Activated CD8-positive, alpha-beta memory T cell treated with anti-CD3 and anti-CD28 coated beads, Interleukin-2, amount 50 U/mL, for 48 hours (primary cell): ENCODE results near the gene TAC4.
"Not testable (repeated sequence)": the region's sequence is repeated elsewhere in the genome, so short reads cannot be mapped to it uniquely, and the experiment has no call there.

Experiments
- DNase-seq: peaks from one replicate; pipeline ENCODE4 v3.0.0-alpha.2; 2020

TAC4 gene

GRCh38 chr17:49842371-49842770, 5.5 kb downstream of the TAC4 start:
- DNase-seq, result no peak

- no peak for DNase-seq
Measured at GRCh38 chr17:49841548-49841947, 6.3 kb downstream of the TAC4 start.

DNA sequence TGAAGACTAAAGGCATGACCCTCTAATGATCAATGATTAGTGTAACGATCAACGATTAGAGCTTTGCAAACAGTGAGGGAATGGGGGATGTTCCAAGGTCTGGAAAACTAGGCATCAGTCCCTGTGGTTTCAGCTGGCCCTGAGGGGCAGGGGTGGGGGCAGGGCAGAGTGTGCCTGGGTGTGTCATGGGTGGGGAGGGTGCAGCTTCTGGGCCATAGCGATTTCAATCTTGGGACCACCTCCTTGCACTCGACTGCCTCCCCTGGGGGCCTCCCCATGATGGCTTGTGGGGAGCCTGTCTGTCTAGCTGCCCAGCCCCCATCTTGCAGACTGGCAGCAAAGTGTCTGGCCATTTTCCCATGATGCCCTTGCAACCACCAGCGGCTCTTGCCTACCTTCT, 8.4 kb downstream of the TAC4 start:
- DNase-seq, result no peak

GRCh38 chr17:49836111-49837030, 11.5 kb downstream of the TAC4 start:
- no peak for DNase-seq

DNA sequence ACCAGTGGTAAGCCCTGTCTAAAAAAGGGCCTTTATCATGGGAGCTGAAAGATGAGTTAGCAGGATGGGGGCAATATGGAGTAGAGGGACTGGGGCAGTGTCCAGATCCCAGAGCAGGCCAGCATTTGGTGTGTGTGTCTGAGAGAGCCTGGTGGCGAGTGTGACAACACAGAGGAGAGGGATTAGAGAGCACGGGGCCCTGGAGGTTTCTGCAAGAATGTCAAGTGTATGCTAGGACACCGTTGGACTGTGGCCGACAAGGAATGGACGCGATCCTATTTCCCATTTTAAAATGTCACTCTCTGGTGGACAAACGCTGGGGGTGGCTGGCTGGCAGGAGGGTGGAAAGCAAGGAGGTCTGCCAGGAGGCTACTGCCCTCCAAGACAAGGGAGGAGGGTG, 12.4 kb downstream of the TAC4 start:
- no peak for DNase-seq

- no peak for DNase-seq
Measured at GRCh38 chr17:49834118-49834743, 13.6 kb downstream of the TAC4 start.

DNA sequence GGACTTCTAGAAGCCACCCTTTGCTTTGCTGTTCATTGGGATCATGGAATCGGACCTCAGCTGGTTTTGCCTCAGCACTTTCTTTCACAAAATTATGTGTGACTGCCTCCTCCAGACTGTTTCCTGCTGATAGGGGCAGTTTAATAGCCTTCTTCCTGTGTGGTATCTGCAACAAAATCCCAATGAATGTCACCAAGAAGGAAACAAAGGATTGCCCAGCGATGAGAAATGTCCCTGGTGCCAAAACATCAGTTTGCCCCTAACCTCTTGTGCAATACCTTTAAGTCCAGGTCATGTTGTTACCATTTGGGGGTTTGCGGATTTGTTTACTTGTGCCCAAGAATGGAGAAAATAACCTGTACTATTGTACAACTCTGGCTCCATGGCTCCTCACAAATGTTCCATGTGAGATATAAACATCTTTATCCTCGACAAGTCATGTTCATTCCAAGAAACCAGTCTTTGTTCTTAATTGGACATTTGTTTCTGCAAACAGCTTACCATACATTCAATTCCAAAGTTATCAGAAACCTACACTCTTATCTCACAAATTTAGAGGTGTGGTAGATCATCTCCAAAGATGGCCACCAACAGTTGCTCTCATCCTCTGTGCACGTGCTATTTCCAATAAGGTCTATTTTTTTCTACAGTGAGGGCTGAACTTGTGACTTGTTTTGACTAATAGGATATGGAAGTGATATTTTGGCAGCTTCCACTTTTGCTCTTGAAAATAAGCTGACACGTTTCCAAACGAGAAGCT, 14.8 kb downstream of the TAC4 start:
- no peak for DNase-seq

GRCh38 chr17:49830605-49831004, 17.3 kb downstream of the TAC4 start:
- no peak for DNase-seq

DNA sequence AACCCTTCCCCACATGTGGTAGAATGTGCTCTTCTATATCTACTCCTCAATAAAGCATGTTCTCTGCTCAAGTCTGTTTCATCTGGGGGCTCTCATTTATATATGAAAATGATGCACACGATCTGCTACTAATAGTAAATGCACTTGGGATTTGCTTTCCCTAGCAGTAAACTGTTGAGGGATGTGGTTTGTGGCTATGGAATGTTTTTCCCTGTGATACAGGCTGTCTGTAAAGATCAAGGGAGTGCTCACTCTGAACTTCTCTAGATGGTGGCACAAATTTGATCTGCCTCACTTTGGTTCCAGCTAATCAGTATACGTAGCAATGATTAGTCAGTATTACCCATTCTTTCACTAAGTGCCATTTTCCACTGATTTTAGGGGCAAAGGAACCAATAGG, 18.8 kb downstream of the TAC4 start:
- no peak for DNase-seq

- not testable (repeated sequence) for DNase-seq
Measured at GRCh38 chr17:49828325-49828724, 19.5 kb downstream of the TAC4 start.

DNA sequence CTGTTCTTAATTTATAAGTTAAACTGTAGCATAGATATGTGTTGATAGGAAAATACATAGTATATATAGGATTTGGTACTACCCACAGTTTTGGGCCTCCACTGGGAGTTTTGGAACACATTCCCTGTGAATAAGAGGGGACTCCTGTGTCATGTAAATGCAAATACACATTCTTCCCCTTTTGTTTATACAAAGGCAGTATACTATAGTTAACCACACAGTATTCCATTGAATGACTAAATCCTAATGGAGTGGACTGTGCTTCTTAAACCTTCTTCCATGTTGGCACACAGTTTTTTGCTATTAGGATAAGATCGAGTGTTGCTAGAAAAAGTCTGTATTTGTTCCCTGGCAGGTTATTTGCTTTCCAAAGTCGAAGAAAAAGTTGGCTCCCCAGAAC, 22.2 kb downstream of the TAC4 start:
- DNase-seq, result no peak

DNA sequence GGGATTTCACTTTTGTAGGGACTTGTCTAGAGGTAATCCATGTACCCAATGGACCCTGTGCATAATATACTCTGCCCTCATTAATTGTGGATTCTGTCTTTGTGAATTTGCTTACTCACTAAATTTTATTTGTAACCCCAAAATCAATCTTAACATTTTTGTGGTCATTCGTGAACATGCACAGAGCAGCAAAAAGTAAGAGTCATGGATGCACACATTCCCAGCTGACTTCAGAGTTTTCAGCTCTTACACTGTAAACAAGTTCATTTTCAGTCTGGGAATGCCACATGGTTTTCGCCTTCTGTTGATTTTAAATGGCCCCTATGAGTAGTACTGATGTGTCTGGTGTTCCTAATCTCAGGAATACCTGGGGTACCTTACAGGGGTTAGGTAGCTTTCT, 24.3 kb downstream of the TAC4 start:
- no peak for DNase-seq

DNA sequence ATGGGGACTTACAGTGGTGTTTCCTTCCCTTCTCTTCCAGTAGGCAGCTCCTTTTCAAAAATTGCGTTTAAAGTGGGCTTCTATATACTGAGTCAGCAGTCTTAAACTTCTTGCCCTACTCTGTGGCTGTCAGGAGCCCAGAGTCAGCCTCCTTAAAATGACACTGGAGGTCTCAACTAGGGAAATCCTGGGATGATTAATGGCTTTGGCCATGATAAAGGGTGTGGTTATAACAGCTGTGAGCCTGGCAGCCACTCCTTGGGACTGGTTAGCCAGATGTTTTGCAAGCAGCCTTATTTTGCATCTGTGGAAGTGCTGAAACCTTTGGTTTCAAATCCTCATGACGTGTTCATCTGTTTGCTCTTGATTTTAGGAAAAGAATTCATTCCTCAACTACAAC, 25.0 kb downstream of the TAC4 start:
- no peak for DNase-seq

DNA sequence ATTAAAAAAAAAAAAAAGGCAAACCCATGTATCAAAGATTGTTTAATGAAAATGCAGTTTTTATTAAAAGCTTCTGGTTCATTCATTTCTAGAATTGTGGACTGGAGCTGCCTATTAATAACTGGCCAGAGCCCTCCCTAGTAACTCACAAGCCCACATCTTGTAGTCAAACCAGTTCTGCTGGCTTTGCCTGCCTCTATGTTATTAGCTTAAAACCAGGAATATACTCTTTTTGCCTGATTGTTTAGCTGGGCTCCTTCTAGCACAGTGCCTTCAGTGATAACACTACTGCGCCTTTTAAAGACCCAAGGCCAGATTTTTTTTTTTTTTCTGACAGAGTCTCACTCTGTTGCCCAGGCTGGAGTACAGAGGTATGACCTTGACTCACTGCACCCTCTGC, 26.0 kb downstream of the TAC4 start:
- DNase-seq, result no peak

DNA sequence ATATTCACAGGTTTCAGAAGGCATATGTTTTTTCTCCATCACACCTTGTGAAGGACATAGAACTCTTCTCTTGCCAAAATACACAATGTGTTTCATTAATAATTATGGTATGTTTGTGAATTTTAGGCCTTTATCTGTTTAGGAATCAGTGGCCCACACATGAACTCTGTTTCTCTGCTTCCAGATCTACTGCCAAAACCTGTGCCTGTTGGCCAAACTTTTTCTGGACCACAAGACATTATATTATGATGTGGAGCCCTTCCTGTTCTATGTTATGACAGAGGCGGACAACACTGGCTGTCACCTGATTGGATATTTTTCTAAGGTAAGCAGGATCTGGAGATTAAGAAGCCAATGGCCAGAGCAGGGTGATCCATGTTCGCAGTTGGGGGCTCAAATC, 26.4 kb downstream of the TAC4 start:
- no peak for DNase-seq

GRCh38 chr17:49820773-49821172, 27.1 kb downstream of the TAC4 start:
- no peak for DNase-seq

- no peak for DNase-seq
Measured at GRCh38 chr17:49819651-49820050, 28.2 kb downstream of the TAC4 start.

GRCh38 chr17:49819138-49819537, 28.7 kb downstream of the TAC4 start:
- DNase-seq, result no peak

GRCh38 chr17:49817993-49818392, 29.9 kb downstream of the TAC4 start:
- DNase-seq, result no peak

GRCh38 chr17:49815761-49816281, 32.0 kb downstream of the TAC4 start:
- no peak for DNase-seq

- no peak for DNase-seq
Measured at GRCh38 chr17:49814781-49815529, 32.9 kb downstream of the TAC4 start.

- no peak for DNase-seq
Measured at GRCh38 chr17:49809056-49809455, 38.8 kb downstream of the TAC4 start.

- DNase-seq, result no peak
Measured at GRCh38 chr17:49798738-49799137, 49.1 kb downstream of the TAC4 start.
